NCI-H524 (cell line): ENCODE results near the gene LSM10.
A peak's percentile ranks its signal among the peaks of the same experiment; 100 is the strongest.

Experiments
- DNase-seq, 2 experiments: peaks; one replicate each; lab custom pipeline; 2025; lab: John Stamatoyannopoulos, UW

The LSM10 gene

DNA sequence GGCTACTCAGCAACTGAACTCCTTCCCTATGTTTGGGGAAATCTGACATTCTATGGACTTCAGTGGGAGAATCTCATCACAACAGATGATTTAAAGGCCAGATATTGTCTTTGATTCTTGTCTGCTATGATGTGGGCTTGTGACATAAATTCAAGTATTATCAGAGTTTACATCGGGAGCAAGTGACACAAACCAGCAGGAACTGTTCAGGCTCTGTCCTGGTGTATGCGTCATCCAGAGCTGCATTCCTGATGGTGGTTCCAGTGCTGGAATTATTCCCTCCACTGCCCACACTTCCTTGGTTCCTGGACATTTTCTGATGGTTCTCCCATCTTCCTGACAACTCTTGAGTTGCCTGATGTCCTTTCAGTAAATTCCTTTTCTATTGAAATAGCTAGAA, 10.8 kb upstream of the LSM10 start:
- no peak for DNase-seq

DNA sequence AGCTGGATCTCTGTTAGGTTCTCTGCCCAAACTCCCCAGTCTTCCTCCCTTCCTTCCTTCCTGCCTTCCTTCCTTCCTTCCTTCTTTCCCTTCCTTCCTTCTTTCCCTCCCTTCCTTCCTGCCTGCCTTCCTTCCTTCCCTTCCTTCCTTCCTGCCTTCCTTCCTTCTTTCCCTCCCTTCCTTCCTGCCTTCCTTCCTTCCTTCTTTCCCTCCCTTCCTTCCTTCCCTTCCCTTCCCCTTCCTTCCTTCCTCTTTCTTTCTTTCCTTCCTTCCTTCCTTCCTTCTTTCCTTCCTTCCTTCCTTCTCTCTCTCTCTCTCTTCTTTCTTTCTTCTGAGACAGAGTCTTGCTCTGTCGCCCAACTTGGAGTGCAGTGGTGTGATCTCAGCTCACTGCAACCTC, 8.7 kb upstream of the LSM10 start:
- no peak for DNase-seq

DNA sequence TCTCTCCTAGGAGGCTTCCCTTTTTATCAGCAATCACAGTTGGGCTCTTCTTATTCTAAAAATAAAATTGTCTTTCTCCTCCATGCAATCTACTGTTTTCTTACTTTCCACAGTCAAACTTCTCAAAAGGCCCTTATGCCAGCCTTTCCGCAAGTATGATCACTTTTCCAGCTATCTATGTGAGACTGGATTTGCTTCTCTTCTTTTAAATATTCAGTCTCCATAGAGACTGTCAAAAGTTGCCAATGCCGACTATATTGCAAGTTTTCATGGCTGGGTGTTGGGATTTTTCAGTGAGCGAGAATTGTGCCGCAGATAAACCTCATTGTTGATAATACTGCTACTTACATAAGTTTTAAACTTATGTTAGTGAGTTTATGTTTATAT, 4.8 kb upstream of the LSM10 start:
- DNase-seq: no peak

DNA sequence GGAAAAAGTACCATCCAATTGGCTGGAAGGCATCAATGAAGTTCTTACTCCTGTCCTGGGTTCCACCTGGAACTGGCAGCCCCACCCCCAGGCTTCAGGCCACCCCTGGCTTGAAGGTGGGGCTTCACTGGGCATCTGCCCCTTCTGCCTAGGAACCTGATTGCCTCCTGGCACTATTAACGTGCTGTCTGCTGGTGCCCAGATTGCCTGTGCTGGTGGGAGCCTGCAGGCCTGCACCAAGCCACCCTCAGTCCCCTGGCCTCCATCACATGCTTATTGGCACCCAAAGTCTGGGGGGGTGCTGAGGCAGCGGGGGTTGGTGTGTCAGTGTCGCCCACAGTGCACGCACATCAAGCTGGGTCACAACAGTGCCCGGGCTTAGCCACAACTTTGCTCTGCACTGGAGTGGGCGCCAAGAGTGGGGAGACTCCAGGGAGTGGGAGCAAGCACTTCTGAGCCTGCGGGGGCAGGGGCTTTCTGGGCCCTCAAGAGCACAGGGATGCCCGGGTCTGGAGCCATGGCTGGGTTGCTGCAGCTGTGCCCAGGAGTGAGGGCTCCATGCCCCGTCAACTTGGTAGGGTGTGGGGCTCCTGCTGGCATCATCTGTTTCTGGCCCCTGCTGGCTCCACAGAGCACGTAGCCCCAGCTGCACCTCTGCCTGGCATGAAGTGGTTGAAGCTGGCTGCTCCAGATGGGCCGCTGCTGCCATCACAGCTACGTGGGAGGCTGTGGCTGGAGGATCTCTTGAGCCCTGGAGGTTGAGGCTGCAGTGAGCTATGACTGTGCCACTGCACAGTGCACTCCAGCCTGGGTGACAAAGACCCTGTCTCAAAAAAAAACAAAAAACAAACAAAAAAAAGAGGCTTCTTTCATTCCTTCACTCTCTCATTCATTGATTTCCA, 4.1 kb upstream of the LSM10 start:
- no peak for DNase-seq

DNA sequence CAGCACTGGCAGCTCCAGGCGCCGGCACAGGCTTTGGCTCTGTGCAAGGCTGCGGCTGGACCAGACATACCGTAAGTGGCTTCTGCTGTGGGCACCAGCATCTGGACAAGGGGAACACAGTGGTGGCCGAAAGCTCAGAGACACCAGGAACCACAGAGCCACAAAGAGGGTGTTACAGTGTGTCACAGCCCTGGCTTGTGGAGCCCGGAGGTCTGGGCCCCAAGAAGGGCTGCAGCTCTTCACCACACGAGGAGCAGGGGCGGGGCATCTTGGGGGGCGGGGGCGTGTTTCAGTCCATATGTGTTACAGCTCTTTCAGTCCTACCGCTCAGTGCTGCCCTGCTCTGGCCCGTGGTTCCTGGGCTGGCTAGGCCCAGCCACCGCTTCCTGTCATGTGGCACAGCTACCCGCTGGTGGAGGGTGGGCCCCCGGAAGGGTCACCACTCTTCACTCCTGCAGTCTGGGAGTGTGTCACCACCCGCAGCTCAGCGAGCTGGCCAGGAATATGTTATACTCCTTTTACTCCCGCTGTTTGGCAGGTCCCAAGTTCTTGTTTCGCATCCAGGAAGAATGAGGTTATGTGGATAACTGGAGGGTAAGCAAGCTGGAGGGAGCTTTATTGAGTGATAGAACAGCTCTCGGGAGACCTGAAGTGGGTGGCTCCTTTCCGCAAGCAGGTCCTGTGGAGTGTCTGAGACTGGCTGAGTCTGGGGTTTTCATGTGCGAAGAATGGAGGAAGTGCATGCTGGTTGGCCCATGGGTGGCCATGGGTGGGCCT, 3.3 kb upstream of the LSM10 start:
- no peak for DNase-seq

DNA sequence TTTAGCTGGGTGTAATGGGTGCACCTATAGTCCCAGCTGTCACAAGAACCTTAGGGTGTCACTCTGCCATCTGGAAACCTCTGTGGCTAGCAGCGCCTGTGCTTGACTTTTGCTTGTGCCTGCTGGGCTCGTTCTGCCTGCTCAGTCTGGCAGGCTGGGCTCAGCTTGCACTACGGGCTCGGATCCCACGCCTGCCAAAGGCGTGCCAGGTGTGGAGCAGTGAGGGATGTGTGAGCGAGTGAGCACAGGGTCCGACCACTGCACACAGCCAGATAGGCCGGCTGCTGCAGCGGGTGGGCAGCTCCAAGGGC, 2.8 kb upstream of the LSM10 start:
- DNase-seq: peak in 1 of 2 experiments; percentile 15

DNA sequence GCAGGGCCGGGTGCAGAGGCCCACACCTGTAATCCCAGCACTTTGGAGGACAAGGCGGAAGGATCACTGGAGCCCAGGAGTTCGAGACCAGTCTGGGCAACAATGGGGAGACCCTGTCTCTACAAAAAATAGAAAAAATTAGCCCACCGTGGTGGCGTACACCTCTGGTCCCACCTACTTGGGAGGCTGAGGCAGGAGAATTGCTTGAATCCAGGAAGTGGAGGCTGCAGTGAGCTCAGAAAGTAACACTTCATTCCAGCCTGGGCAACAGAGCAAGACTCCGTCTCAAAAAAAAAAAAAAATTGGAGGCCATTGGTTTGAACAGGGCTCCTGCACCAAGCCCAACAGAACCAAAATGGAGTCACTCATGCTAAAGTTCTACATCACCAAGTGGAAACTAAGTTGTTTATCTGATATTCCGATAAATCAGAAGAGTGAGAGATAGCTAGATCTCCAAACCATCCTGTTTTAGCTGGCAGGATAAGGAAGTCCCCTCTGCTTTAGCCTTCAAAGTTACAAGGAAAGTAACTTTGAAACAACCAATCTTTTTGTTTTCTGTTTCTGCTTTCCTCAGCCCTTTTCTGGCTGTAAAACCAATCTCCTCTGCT, 766 bp upstream of the LSM10 start:
- DNase-seq: no peak

DNA sequence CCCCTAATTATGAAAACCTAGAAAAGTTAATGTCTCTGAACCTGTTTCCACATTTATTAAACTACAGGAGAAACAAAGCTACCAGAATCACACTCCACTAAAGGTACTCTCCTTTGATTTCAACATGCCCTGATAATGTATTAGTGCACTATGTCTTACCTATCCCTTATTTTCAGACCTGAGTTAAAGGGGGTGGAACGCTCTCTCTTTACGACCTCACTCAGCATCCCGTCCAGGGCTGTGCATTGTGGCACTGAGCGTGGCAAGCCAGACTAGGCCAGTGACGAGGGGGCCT, 678 bp downstream of the LSM10 start:
- DNase-seq: no peak

DNA sequence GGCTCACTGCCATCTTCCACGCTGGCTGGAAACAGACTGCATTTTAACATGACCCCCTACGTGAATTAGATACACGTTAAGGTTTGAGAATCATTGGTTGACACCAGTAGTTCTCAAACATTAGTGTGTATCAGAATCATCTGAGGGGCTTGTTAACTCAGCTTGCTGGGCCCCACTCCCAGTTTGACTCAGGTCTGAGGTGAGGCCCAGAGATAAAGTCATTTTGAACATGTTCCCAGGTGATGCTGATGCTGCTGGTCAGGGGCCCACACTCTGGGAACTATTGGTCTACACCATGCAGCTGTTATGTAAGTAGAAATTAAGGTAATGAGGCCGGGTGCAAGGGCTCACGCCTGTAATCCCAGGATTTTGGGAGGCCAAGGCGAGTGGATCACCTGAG, 1.3 kb downstream of the LSM10 start:
- no peak for DNase-seq

DNA sequence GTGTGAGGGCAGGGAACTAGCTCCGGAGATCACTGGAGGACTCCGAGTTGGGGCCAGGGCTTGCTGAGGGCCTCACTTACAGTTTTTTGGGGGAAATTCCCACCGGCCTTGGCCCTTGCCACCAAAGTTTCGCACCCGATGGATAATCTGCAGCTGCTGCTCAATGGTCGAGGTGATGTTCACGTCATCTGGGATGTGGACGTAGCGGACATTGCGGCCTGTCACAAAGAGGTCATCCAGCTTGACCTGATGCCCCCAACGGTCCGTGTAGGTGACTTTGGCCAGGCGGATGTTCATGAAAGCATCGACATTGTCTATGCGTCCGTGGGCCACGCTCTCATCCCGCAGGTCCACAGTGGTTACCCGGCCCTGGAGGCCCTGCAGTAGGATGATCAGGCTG, 4.0 kb downstream of the LSM10 start:
- no peak for DNase-seq

DNA sequence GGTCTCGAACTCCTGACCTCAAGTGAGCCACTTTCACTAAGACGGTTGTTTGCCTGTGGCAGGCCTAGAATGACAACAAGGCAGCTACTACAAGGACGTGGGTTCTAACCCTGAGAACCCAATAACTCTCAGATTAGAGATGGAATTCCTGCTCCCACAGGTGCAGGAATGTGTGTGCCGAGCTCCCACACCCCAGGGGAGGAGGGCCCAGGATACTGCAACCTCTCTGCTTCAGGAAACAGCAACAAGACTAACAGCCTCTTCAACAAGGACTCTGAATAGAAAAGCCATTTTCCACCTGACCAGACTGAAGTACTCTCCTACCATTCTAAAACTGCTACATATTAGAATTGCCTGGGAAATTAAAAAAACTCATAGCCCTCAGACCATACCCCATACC, 4.9 kb downstream of the LSM10 start:
- no peak for DNase-seq

DNA sequence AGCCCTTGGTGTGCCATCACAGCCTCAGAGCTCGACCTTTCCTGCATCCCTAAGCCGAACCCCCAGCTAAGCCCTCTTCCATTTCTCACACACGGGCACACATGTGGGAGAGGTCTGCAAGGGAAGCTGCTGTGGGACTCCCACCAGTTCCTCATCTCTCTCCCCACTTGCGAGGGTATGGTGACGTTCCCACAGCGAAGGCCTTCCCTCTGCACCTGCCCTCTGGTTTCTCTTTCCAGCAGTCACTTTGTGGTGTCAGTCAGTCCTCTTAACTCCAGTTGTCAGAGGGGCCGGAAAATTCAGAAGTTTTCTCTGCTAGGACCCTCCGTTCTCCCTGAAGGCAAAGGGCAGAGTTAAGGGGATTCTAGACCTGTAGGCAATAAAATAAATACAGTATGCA, 6.4 kb downstream of the LSM10 start:
- DNase-seq: no peak

DNA sequence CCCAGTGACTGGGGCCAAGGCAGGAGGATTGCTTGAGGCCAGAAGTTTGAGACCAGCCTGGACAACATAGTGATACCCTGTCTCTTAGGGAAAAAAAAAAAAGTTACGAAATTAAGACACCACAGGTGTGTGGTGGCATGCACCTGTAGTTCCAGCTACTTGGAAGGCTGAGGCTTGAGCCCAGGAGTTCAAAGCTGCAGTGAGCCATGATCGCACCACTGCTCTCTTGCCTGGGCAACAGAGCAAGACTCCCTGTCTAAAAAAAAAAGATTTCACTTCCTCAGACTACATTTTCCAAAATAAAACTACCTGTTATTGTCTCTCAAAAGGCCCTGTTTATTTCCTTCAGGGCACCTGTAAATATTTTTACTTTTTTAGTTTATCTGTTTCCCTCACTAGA, 7.3 kb downstream of the LSM10 start:
- no peak for DNase-seq

DNA sequence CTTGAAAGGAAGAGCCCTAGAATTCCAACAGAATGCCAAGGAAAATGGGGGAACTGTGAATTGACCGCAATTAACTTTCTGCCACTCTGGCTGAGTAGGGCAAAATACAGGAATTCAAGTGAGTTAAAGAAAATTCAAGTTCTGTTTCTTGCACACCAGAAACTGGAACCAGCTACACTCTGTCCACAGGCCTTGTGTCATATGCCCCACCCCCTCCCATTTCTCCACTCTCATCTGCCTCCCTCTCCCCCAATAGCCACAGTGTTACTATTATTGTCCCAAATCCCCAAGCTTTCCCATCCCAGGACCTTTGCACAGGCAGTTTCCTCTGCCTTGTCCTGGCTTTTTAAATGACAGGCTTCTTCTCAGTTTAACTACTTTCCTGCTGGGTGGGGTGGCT, 7.7 kb downstream of the LSM10 start:
- DNase-seq: no peak

DNA sequence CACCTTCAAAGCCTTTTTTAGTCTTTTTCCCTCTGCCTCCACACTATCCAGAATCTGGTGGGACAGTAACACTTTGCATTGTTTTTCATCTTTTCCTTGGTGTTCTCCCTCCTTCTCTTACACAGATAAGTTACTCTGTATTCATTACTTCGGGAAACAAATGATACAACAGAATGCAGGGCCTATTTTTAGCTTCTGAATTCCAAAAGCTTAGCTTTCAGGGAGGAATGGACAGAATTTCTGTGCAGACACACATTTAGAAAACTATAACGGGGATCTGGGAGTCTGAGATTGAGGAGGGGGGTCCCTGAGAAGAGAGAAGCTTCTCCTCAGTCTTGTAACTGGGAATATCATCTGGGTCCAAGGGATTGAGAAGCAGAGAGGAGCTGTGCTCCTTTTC, 8.4 kb downstream of the LSM10 start:
- no peak for DNase-seq

DNA sequence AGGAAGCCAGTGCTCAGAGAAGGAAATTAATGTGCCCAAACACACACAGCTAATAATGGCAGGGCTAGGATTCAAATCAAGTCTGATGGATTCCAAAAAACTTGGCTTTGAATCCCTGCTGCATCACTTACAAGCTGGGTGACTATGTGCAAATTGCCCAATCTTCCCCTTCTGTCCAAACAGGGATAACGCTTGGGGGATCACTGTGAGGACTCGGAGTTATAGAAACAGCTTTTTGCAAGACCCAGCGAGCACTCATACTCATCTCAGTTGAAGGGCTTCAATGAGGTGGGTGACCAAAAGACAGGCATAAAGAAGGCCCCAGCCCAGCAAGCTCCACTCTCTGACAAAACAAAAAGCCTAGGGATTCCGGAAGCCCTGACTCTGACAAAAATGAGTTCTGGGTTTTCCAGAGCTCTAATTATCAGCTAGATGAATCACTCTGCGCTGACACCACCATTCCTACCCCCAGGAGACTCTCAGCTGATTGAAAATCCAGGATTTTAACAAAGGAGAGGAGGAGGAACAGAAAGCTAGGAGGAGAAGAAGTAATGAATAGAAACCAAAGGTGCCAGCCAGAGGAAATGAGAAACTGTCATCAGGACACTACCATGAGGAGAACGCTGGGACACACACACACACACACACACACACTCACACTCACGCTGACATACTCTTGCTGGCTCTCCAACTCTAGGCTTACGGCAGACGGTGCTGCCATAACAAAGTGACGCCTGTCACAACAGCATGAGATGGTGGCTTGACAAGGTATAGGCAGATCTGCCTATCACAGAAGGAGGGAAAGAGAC, 10.4 kb downstream of the LSM10 start:
- no peak for DNase-seq

DNA sequence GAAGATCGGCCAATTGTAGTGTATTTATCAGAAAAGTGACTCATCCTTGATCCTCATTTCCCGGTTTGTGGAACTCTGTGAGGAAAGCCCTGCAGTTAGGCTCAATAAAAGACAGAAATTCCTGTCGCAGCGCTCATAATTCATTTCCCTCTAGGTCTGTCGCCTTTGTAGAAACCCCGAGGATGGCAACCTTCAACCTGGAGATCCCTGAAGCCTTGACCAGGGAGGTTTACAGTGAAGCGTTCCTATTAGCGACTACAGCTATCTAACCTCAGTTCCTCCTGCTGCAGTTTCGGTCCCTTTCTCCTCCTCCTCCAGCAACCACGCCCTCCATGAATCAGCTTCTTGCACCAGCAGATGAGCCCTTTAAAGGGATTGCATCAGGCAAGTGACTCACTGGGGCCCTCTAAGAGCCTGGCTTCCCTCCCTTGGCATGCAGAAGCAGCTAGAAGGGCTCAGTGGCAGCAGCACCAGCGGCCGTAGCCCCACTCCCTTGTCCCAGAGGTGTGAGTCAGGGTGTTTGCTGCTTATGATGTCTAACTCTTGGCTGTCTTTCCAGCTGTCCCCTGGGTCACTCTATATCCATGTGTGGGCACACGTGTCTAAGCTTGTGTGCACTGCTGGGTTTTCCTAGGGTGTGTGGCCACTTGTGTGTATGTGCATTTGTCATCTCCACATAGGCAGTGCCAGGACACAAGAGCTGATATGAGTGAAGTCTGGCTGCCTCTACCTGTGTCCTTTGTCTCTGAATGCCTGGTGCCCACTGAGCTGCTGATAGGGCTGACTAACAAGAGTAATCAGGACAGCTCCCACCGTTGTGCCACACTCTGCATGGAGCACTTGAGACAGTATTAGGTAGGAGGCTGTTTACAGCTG, 11.2 kb downstream of the LSM10 start:
- peak; percentile 25 to 79 for DNase-seq

DNA sequence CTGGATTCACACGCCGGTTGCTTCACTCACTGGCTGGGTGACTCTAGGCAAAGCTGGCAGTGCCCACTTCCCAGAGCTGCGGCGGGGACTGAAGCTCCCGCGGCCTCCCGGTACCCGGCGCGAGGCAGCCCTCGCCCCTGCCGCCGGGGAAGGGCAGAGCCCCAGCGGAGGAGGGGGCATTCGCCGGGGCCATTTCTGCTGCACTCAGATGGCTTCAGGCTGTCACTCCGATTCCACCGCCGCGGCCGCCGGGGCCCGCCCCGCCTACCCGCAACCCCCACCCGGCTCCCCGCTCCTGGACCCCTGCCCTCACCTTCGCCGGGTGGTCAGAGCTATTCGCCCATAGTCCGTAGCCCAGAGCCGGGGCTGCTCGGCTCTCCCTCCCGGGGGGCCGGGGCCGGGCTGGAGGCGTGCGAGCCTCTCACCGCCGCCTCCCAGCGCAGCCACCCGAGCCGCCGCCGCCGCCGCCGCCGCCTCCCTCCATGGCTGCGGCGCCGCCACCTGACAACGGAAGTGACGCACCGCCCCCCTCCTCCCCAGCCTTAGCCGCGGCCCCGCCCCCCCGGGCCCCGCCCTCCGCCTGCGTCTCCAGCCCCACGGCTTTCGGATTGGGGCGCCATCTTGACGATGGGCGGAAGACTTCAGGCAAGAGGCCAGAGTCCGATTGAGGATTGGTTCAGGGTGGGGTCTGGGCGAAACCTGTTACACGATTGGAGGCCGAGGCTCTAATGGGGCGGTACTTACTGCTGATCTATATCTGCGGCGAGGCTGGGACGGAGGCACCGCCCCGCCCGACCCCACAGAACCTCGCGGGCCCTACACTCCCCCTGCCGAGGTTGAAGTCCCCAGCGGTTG, 12.1 kb downstream of the LSM10 start, which contains the start of gene STK40:
STK40 (minus strand) TSS at position 515 of the 855 bp plus-strand sequence. CDS start 24,592 bp downstream, outside the sequence.
- peak; percentile 94 to 98 for DNase-seq

DNA sequence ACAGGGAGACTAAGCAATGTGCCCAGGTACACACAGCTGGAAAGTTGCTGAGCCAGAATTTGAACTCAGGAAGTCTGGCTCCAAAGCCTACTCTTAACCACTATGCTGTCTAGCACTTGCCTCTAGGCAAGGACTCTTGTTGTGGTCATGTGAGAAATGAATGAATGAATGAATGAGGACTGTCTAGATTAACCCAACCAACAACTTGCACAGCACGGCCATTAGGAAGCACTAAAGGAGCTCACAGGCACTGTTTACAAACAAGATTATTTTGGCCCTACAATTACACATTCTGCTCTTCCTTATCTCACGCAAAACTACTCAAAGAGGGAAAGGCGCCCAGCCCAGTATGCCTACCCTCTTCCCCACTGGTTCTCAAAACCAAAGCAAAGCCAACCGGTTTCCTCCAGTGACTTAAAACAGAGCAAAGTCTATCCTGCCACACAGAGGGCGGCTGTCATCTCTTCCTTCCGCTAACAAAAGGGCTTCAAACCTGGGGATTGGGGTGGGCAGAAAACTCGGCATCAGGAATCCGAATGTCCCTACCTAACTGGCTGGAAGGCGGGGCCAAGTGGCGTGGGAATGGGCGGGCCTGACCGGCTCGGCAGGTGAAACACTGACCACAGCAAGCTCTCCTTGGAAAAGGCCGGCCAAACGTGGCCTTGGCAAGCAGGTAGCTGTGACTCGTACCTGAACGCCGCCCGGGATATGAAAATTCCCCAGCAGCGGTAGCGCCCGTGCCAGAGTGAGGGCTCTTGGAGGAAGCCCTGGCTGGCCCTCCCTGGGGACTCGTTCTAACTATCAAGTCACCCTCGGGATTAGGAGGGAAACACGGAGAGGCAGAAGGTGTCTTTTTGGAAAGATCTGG, 12.9 kb downstream of the LSM10 start:
- peak; percentile 57 to 65 for DNase-seq
